Measurements from ENCODE around the gene TMEM200B. TPM values are rescaled to one million over a fixed set of nuclear protein-coding genes. Genes with fewer than 3 reads are reported as not detected.
"Not testable (repeated sequence)": the region's sequence is repeated elsewhere in the genome, so short reads cannot be mapped to it uniquely, and the experiment has no call there.

Gene TMEM200B
- total RNA-seq, 1 experiment from 2014 or later, result 21.2 TPM

DNA sequence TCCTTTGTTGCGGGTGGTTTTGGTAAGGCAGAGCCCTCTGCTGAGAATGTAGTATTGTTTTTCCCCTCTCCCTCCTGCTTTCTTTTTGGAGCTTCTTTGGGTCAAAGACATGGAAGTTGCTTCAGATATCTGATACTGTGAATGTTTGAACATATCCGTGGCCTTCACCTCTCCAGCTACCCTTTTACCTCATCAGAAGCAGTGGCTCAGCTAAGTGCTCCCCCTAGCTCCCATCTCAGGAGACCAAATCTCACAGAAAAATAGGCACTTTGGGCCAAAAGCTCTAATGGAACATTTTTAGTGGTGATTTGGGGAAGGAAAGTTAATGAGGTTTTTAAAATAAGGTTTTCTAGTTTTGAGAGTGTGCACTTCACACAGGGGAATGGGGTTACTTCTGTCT is 6.3 kb downstream of the TMEM200B start:
- DNase-seq (ENCODE audit: low spot score), result no peak
- in situ Hi-C loops (cut with HindIII; ENCODE audit: low sequenced_read_pairs), result no loop called here

- in situ Hi-C loops (cut with HindIII; ENCODE audit: low sequenced_read_pairs), result no loop called here
- no peak for DNase-seq (ENCODE audit: low spot score)
Observed at GRCh38 chr1:29114654-29115053, 9.0 kb downstream of the TMEM200B start.

DNA sequence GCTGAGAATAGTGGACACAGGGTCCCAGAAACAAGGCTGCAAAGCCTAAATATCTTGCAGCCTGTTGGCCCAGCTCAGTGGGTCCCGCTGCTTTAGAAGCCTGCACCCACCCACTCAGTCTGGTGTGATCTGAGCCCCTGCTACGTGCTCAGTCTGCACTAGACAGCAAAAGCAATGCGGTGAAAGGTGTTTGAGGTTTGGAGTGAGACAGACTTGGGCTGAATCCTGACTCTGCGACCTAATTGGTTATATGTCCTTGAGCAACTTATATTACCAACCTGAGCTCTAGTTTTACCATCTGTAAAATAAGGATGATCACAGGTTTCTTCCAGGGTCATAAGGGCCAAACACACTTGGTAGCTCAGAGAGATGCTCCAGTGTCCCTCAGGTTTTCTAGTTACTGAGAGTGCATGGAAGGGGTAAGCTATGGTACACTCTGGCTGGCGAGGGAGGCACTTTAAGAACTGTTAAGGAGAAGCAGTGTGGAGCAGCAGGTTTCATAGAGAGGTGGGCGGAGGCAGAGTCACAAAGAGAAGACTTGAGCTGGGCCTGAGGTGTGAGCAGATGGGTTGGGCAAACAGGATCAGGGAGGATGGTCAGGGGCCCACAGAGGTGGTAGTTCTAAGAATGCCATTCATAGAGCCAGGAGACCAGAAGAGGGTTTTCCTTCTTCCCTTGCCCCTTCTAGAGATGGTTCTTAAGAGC is 10.1 kb downstream of the TMEM200B start:
- DNase-seq (ENCODE audit: low spot score), result no peak
- in situ Hi-C loops (cut with HindIII; ENCODE audit: low sequenced_read_pairs), result no loop called here

DNA sequence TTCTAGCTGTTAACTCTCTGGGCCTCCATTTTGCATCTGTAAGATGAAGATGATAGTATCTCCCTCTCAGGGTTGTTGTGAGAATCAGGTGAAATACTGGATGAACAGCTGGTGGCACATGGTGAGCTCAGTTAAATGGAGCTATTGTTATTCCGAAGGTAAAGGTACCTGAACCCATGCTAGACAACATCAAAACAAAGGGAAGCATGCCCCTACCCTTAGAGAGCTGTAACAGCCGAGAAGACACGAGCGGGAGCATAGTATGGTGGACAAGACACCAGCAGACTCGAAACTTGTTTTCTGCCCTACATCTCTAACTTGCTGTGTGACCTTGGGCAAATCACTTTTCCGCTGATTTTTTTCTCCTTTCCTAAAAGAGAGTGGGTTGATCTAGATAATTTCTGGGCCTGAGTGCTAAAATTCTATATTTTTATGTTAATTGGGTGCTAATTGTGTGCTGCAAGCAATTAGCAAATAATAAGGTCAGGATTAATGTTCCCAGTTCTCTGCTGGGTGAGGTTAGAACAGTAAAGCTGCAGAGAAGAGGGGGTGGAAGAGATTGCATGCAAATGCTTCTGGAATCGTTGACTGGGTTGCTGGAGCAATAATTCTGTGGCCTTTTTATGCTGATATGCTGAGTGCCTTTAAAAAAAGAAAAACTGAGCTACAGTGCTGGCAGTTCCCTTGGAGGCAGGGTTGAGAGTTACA is 10.8 kb downstream of the TMEM200B start:
- no peak for DNase-seq (ENCODE audit: low spot score)
- in situ Hi-C loops (cut with HindIII; ENCODE audit: low sequenced_read_pairs), result no loop called here

- in situ Hi-C loops (cut with HindIII; ENCODE audit: low sequenced_read_pairs); DNase-seq (ENCODE audit: low spot score): not testable (repeated sequence)
Observed at GRCh38 chr1:29108041-29108440, 15.7 kb downstream of the TMEM200B start.

GRCh38 chr1:29105822-29106221 is 17.9 kb downstream of the TMEM200B start:
- in situ Hi-C loops (cut with HindIII; ENCODE audit: low sequenced_read_pairs), result no loop called here
- no peak for DNase-seq (ENCODE audit: low spot score)

DNA sequence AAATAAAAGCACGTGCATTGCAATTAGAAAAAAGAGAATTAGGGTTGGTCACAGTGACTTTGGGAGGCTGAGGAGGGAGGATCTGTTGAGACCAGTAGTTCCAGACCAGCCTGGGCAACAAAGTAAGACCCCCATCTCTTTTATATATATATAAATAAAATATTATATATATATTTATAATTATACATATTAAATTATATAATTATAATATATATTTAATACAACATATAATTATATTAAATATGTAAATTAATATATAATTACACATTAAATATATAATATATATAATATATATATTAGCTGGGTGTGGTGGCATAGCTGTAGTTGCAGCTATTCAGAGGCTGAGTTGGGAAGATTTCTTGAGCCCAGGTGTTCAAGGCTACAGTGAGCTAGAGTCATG is 23.2 kb downstream of the TMEM200B start:
- no peak for DNase-seq (ENCODE audit: low spot score)
- in situ Hi-C loops (cut with HindIII; ENCODE audit: low sequenced_read_pairs), result no loop called here

GRCh38 chr1:29099286-29099685 is 24.4 kb downstream of the TMEM200B start:
- in situ Hi-C loops (cut with HindIII; ENCODE audit: low sequenced_read_pairs), result no loop called here
- no peak for DNase-seq (ENCODE audit: low spot score)

GRCh38 chr1:29096231-29096886 is 27.3 kb downstream of the TMEM200B start:
- DNase-seq (ENCODE audit: low spot score), result no peak
- in situ Hi-C loops (cut with HindIII; ENCODE audit: low sequenced_read_pairs), result no loop called here

DNA sequence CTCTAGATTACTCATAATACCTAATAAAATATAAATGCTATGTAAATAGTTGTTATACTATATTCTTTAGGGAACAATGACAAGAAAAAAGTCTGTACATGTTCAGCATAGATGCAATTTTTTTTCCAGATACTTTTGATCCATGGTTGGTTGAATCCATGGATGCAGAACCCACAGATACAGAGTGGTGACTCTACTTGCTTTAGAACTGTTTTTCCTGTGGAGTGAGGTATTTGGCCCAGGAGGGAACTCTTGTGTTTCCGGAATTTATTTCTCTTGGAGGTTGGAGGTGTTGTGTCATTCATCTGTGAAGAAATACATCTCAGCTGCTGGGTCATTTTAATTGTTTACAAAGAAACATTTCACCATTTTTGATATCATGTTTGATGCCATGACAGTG is 28.7 kb downstream of the TMEM200B start:
- no peak for DNase-seq (ENCODE audit: low spot score)
- in situ Hi-C loops (cut with HindIII; ENCODE audit: low sequenced_read_pairs), result no loop called here

DNA sequence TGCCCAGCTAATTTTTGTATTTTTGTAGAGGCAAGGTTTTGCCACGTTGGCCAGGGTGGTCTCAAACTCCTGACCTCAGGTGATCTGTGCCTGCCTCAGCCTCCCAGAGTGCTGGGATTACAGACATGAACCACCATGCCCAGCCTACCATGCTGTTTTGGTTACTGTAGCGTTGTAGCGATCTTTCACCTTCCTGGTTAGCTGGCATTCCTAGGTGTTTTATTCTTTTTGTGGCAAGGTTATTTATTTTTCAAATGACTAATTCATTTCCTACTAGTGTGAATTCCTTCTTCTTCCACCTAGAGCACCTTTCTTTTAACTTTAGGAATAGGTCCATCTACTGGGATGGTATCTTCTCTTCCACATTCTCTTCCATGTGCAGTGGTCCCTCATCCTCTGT is 29.3 kb downstream of the TMEM200B start:
- DNase-seq (ENCODE audit: low spot score), result no peak
- in situ Hi-C loops (cut with HindIII; ENCODE audit: low sequenced_read_pairs), result no loop called here

DNA sequence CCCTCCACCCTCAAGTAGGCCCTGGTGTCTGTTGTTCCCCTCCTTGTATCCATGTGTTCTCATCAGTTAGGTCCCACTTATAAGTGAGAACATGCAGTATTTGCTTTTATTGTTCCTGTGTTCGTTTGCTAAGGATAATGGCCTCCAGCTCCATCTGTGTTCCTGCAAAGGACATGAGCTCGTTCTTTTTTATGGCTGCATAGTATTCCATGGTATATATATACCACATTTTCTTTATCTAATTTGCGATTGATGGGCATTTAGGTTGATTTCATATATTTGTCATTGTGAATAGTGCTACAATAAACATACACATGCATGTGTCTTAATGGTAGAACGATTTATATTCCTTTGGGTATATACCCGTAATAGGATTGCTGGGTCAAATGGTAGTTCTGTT is 31.0 kb downstream of the TMEM200B start:
- DNase-seq (ENCODE audit: low spot score); in situ Hi-C loops (cut with HindIII; ENCODE audit: low sequenced_read_pairs): not testable (repeated sequence)

DNA sequence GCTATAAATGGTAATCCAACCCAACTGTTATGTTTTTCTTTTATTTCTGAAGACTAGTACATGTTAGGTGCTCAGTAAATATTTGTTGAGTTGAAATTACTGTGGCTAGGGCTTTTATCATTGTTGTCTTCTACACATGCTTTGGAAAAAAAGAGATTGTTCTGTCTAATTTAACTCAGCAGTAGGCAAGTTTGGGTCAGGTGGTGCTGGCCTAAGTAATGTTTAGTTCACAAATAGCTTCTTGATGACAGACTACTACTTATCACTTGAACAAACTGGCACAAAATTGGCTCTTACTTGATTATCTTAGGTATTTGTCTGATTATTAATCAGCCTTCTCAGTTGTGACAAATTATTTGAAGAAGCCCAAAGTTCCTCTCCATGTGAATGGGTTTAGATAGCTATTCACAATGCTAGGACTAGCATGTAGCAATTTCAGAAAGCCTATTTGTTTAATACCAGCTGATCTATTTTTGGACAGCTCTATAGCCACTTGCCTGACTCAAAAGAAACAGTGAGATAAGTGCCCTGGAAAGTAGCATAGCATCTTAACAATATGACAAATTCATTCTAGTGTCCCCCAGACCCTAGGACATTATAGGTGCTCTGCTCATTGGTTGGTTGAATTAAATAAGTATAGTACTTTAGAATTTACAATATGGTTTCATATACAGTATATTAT is 32.6 kb downstream of the TMEM200B start:
- no peak for DNase-seq (ENCODE audit: low spot score)

DNA sequence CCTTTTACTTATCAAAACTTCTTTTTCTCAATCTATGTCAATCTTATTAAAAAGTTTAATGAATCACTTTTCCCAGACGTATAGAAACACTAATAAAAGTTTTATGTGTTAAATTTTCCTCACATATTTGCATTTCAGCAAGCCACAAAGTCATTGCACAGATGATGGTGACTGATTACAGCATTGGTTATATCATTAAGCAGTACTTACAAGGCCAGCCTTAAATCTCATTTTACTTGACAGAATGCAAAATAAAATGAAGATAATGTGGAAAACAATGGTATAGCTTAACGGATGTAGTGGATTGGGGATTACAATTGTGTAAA is 39.5 kb downstream of the TMEM200B start:
- DNase-seq (ENCODE audit: low spot score), result no peak
- in situ Hi-C loops (cut with HindIII; ENCODE audit: low sequenced_read_pairs), result no loop called here

More for the DNA sequence above, 32.6 kb downstream of the TMEM200B start:
- in situ Hi-C loops (cut with HindIII; ENCODE audit: low sequenced_read_pairs), result no loop called here

DNA sequence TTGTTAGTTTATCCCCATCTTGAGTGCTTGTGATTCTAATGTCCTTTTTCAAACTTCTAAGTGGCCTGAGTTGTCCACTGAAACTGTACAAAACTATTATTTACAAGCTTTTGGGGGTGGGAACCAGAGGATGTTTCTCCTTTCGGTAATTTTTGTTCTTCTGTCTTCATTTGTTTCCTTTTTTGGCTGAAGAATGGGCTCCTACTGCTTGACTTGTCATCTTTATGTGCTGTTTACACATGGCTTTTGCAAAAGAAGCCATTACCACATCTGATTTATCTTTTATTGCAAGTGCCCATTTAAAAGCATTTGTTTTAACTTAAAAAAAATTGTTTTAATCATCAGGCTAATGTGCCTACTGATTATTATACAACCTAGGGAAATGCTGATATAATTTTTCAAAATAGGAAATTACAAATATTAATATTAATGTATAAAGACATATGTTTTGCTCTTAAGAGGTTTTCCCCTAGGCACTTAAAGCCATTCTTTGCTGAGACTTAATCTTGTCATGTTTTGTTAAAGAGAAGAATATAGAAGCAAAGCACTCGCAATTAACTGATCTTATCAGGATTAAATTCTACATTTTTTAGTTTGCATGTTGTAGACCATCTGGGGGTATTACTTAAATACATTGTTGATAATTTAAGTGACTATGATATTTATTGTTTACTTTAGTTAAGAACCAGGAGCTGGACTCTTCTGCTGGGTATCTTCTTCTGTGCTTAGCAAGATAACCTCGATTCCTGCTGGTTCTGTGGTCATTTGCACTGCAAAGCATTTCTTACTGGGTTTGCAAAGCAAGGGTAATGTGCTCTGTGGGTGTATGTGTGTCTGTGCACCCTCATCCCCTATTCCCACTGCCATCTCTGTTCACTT is 40.1 kb downstream of the TMEM200B start:
- in situ Hi-C loops (cut with HindIII; ENCODE audit: low sequenced_read_pairs), result no loop called here

DNA sequence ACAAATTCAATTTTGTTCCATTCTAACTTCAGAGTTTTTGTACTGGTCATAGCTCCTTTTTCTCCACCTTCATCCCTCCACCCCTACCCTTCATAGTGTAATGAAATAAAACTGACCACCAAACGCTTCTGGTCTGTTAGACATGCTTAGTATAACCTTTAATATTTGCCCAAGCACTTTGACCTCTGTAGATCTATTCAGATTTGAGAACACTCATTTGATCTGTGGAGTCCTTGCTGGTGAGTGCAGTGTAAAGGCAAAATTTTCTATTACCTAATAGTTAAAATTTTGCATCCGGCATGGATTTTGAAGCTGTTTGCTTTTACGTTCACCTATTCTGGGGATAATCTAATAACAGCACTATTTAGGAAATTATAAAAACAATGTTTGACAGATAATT is 41.2 kb downstream of the TMEM200B start:
- no peak for DNase-seq (ENCODE audit: low spot score)
- in situ Hi-C loops (cut with HindIII; ENCODE audit: low sequenced_read_pairs), result no loop called here

More for the DNA sequence above, 40.1 kb downstream of the TMEM200B start:
- no peak for DNase-seq (ENCODE audit: low spot score)

- in situ Hi-C loops (cut with HindIII; ENCODE audit: low sequenced_read_pairs), result no loop called here
- no peak for DNase-seq (ENCODE audit: low spot score)
Observed at GRCh38 chr1:29081201-29081600, 42.5 kb downstream of the TMEM200B start.

DNA sequence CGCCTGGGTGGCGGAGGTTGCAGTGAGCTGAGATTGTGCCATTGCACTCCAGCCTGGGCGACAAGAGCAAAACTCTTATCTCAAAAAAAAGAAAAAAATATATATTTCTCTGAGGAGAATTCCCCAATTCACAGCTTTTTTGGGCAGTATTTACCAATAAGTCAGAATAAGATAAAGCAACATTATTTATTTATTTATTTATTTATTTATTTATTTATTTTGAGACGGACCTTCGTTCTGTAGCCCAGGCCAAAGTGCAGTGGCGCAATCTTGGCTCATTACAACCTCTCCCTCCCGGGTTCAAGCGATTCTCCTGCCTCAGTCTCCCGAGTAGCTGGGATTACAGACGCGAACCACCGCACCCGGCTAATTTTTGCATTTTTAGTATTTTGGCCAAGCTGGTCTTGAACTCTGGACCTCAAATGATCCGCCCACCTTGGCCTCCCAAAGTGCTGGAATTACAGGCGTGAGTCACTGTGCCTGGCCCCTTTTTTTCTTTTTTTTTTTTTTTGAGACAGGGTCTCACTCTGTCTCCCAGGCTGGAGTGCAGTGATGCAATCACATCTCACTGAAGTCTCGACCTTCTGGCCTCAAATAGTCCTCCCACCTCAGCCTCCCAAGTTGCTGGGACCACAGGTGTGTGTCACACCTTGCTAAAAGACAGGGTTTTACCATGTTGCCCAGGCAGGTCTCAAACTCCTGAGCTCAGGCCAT is 43.6 kb downstream of the TMEM200B start:
- DNase-seq (ENCODE audit: low spot score); in situ Hi-C loops (cut with HindIII; ENCODE audit: low sequenced_read_pairs): not testable (repeated sequence)

Measured in G401 (cell line).